HG02970 (cell line): Measurements from ENCODE around the gene DOK1.

Experiments
- ATAC-seq: cut with Tn5 transposase; IDR thresholded peaks from one replicate; pipeline ENCODE4 v1.9.1; 2021; ENCODE audit warnings: mild to moderate bottlenecking, moderate library complexity, moderate number of reproducible peaks; ENCODE audit not compliant: unreplicated experiment, low FRiP score

DOK1 gene

DNA sequence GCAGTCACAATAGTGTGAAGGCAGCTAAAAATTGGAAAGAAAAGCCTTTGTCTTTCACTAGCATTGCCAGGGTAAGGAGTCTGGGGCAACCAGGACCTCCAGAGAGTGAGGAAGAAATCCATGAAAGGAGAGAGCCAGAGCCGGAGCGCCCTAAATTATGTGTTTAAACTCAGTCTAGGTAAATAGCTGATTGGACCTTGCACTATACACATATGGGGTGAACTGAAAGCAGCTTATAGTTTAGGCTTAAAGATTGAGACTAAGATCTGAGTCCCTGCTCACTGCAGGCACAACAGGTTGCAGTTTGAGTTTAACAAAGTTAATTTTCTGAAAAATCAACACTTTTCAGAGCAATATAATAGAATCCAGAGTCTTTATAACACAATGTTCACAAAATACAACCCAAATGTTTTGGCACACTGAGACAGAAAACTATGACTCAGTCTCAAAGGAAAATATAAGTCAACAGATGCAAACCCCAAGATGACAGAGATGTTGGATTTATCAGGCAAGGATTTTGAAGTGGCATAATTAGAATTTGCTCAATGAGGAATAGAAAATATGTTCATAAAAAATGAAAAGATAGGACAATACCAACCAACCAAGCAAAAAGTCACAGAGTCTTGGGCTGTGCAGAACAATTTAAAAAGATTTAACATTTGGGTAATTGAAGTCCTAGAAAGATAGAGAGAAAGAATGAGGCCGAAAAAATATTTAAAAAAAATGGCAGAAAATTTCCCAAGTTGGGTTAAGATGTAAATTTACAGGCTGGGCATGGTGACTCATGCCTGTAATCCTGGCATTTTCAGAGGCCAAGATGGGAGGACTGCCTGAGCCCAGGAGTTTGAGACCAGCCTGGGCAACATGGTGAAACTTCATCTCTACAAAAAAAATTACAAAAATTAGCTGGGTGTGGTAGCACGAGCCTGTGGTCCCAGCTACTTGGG lies 39.6 kb downstream of the DOK1 start:
- no peak for ATAC-seq

DNA sequence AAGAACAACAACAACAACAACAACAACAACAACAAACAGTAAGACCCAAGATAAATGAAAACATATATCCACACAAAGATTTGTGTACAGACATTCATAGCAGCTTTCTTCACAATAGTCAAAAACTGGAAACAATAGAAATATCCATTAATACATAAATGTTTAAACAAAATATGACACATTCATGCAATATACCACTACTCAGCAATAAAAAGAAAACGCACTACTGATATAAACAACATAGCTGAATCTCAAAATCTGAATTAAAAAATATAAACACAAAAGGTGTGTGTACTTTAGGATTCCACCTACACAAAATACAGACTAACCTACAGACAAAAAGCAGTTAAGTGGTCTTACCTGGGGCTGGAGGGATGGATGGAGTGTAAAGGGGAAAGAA lies 42.1 kb downstream of the DOK1 start:
- ATAC-seq = no peak

DNA sequence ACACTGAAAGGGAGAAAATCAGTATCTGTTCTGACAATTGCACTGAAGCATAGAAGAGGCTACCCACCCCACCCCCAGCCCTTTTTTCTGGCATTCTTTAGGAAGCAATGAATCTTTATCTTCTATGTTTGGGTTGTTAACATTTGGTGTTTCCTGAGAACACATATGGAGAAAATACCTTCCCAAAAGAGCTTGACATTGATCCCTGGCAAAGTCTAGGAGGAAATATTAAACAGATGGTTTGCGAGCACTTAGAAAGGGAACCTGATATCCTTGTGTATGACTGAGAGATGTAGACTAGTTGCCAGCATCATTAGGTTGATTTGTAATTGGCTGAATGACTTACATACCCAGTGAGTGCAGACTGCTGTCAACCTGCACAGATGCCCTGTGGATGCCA lies 42.9 kb downstream of the DOK1 start:
- no peak for ATAC-seq

DNA sequence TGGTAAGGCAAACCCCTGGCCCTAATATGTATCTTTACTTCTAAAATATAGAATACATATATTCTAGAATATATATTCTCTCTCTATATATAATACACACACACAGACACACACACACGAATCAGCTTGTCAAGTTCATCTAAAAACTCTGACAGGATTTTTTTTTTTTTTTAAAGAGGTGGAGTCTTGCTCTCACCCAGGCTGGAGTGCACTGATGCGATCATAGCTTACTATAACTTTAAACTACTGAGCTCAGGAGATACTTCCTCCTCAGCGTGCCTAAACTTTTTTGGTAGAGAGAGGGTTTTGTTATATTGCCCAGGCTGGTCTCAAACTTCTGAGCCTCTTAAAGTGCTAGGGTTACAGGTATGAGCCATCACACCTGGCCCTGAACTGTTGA lies 45.2 kb downstream of the DOK1 start:
- no peak for ATAC-seq

DNA sequence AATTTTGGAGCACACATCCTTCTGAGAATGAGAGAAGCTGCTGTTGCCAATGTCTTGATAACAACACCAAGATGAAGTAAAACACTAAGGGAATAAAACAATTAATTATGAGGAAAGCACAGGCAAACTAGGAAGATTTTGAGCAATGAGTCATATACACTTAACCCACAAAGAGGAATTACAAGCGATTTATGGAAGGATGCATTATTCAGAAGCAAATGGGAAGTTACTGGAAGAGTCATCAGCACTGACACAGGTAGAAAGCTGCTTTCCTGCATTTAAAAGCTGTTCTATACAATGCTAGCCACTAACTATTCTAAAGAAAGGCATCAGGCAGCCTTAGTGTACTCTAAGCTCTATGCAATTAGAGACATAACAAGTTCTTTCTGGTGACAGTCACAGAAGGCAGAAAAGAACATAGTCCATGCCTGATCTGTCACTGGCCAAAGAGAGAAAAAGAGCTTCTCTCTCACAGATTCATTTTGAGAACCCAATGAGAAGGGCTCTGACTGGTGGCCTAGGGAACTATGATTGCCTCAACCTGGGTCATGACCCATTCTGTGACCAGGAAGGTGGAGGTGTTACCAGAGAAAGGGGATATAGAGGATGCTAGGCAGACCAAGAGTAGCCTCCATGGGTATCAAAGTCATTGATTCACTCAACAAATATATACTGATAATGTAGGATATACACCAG lies 48.2 kb downstream of the DOK1 start:
- ATAC-seq = no peak

DNA sequence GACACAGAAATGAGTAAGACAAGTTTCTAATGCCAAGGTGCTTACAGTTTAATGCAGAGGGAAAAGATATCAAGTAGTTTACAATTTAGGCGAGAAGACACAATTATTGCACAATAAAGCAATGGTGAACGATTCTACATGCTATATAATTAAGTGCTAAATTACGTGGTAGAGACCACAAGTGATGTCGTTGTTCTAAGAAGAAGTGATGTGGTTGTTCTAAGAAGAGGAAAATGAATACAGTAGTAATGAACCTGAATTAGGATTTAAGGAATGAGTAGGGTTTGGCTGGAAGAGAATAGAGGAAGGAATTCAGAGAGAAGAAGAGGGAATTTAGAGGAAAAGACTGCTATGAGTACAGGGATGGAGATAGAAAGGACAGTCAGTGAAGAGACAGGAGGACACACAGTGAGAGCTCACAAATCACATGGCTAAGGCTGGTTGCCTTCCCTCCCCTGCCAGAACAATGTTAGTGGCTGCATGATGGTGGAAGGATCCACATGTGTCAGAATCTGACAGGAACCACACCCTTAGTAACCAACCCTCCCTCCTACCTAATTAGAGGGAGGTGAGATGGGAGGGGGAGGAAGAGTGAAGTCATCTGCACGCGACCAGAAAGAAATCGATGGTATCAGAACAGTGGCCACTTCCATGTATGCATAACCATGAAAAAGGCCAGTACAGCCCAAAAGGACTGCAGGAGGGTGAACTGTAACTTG lies 48.9 kb downstream of the DOK1 start:
- ATAC-seq = no peak

DNA sequence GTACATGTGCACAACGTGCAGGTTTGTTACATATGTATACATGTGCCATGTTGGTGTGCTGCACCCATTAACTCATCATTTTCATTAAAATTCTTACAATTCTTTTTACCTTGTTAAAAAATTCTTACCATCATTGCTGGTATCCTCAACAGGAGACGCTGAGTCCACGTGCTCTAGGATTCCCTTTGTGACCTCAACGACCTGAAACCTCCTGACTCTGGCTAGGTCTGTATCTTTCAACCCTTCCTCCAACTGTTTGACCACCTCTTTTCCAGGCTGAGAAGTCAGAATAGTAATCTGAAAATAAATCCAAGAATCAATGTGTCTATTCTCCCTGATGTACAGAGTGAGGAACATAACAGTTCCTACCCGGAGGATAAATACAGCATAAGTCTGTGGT lies 52.4 kb downstream of the DOK1 start:
- no peak for ATAC-seq
